Liver (tissue), 9 donors: Measurements from ENCODE around the gene SLC38A1. TPM values are rescaled to one million over a fixed set of nuclear protein-coding genes. Genes with fewer than 3 reads are reported as not detected.

ENCODE experiments used
- DNase-seq: peaks from one replicate; pipeline ENCODE4 v3.0.0-alpha.2; 2017; ENCODE audit warnings: low spot score
- H3K27ac ChIP-seq, 2 donors: one replicate each; pipeline ENCODE4 v1.7.0; 2013; ENCODE audit warnings: inconsistent platforms in 2 of 2, low read length in 2 of 2, control low read depth in 1 of 2, low read depth in 1 of 2, mild to moderate bottlenecking in 1 of 2
- H3K27me3 ChIP-seq, 4 donors: one replicate each; pipeline versions ENCODE4 v1.6.1 to v1.7.0; 2013; ENCODE audit warnings: low read length in 3 of 4, inconsistent platforms in 1 of 4, mild to moderate bottlenecking in 1 of 4, moderate library complexity in 1 of 4; ENCODE audit not compliant: control insufficient read depth in 4 of 4, insufficient read depth in 4 of 4
- H3K36me3 ChIP-seq, 4 donors: one replicate each; pipeline versions ENCODE4 v1.6.1 to v1.7.0; 2013; ENCODE audit warnings: low read length in 3 of 4, mild to moderate bottlenecking in 3 of 4, low read depth in 1 of 4, moderate library complexity in 1 of 4; ENCODE audit not compliant: control insufficient read depth in 4 of 4, insufficient read depth in 3 of 4
- H3K4me1 ChIP-seq, 4 donors: one replicate each; pipeline versions ENCODE4 v1.6.1 to v1.7.0; 2013; ENCODE audit warnings: low read length in 3 of 4, mild to moderate bottlenecking in 3 of 4, moderate library complexity in 1 of 4; ENCODE audit not compliant: control insufficient read depth in 4 of 4, insufficient read depth in 4 of 4
- H3K4me3 ChIP-seq, 3 donors: one replicate each; pipeline versions ENCODE4 v1.6.1 to v1.7.0; 2013; ENCODE audit warnings: low read length in 3 of 3, control low read depth in 1 of 3, low read depth in 1 of 3, mild to moderate bottlenecking in 1 of 3
- H3K9ac ChIP-seq, 2 donors: one replicate each; pipeline ENCODE4 v1.7.0; 2013; ENCODE audit warnings: low read length in 2 of 2, mild to moderate bottlenecking in 2 of 2, moderate library complexity in 2 of 2, control low read depth in 1 of 2, low read depth in 1 of 2
- H3K9me3 ChIP-seq, 4 donors: one replicate each; pipeline versions ENCODE4 v1.6.1 to v1.7.0; 2013; ENCODE audit warnings: low read length in 3 of 4; ENCODE audit not compliant: control insufficient read depth in 4 of 4
- ATF3 ChIP-seq: IDR thresholded peaks from 2 replicates; pipeline ENCODE4 v1.6.1; 2016; ENCODE audit warnings: antibody characterized with exemption
- CTCF ChIP-seq: fragments of 150-350 bp; IDR thresholded peaks from 2 replicates; pipeline ENCODE4 v1.5.1; 2017; ENCODE audit warnings: improper control_type of control experiment, low read depth, low read length; ENCODE audit not compliant: missing input control
- EGR1 ChIP-seq, 2 donors: IDR thresholded peaks; 2 replicates each; pipeline ENCODE4 v1.6.1; 2016 to 2018; ENCODE audit warnings: antibody characterized with exemption in 2 of 2, low read depth in 2 of 2
- FOXA2 ChIP-seq: IDR thresholded peaks from 2 replicates; pipeline ENCODE4 v1.6.1; 2016; ENCODE audit warnings: antibody characterized with exemption
- GABPA ChIP-seq, 2 donors: IDR thresholded peaks in 1 of 2; conservative IDR thresholded peaks in 1 of 2; 2 replicates each; pipeline ENCODE4 v1.6.1; 2016; ENCODE audit warnings: antibody characterized with exemption in 2 of 2, mild to moderate bottlenecking in 1 of 2, moderate library complexity in 1 of 2
- HNF4A ChIP-seq, 2 donors: conservative IDR thresholded peaks; 2 replicates each; pipeline ENCODE4 v1.6.1; 2016; ENCODE audit warnings: antibody characterized with exemption in 2 of 2, mild to moderate bottlenecking in 2 of 2
- HNF4G ChIP-seq: IDR thresholded peaks from 2 replicates; pipeline ENCODE4 v1.6.1; 2016; ENCODE audit warnings: antibody characterized with exemption
- JUND ChIP-seq, 2 donors: IDR thresholded peaks; 2 replicates each; pipeline ENCODE4 v1.6.1; 2016; ENCODE audit warnings: antibody characterized with exemption in 2 of 2
- MAX ChIP-seq: IDR thresholded peaks from 2 replicates; pipeline ENCODE4 v1.6.1; 2016; ENCODE audit warnings: antibody characterized with exemption
- NR2F2 ChIP-seq: IDR thresholded peaks from 2 replicates; pipeline ENCODE4 v1.6.1; 2016; ENCODE audit warnings: antibody characterized with exemption
- RAD21 ChIP-seq, 2 donors: IDR thresholded peaks; 2 replicates each; pipeline ENCODE4 v1.6.1; 2016; ENCODE audit warnings: antibody characterized with exemption in 2 of 2, mild to moderate bottlenecking in 2 of 2
- RXRA ChIP-seq, 2 donors: IDR thresholded peaks; 2 replicates each; pipeline ENCODE4 v1.6.1; 2017 to 2018; ENCODE audit warnings: antibody characterized with exemption in 2 of 2, mild to moderate bottlenecking in 1 of 2
- SP1 ChIP-seq: IDR thresholded peaks from 2 replicates; pipeline ENCODE4 v1.6.1; 2018; ENCODE audit warnings: antibody characterized with exemption, mild to moderate bottlenecking
- TAF1 ChIP-seq: conservative IDR thresholded peaks from 2 replicates; pipeline ENCODE4 v1.6.1; 2016; ENCODE audit warnings: antibody characterized with exemption, mild to moderate bottlenecking
- YY1 ChIP-seq: IDR thresholded peaks from 2 replicates; pipeline ENCODE4 v1.6.1; 2016; ENCODE audit warnings: antibody characterized with exemption, mild to moderate bottlenecking
- ZBTB33 ChIP-seq: IDR thresholded peaks from 2 replicates; pipeline ENCODE4 v1.6.1; 2016; ENCODE audit warnings: antibody characterized with exemption
- WGBS: extraction: QIAGEN DNeasy Blood & Tissue Kit; methylation state at CpG from one replicate; pipeline ENCODE4 v1.1.7; 2013; 5-methylcytosine and 5-hydroxymethylcytosine counted together
- polyA plus RNA-seq, 2 donors: library from polyadenylated mRNA; stranded (reverse) in 1 of 2; unstranded in 1 of 2; fragments of 200-250 nt in 1 of 2; fragments of >200 nt in 1 of 2; fragmentation: Nextera tagmentation in 1 of 2; extraction: Ambion mirVana in 1 of 2; gene quantifications; one replicate each; pipeline versions ENCODE4 v1.2.1 to v1.2.3, GENCODE V29; 2013 to 2015
- total RNA-seq, 2 donors: library from RNA; depleted of rRNA; stranded (reverse); fragments of >200 nt; gene quantifications; one replicate each; pipeline ENCODE4 v1.2.3, GENCODE V29; 2014
- TF ChIP-seq, protein P1 (sequence below): IDR thresholded peaks from 2 replicates; pipeline ENCODE4 v1.6.1; 2016; ENCODE audit warnings: antibody characterized with exemption, mild to moderate bottlenecking
- donor health status: healthy.
- donor health status: healthy.
- donor health status: healthy.
- donor health status: healthy.
- donor health status: healthy.

SLC38A1 gene
- total and polyA plus RNA-seq, 4 donors: 6.2 to 14.9 (median 9.6) TPM

- 89% methylated on average over 2 of the region's 2 CpGs for WGBS
- no peak overlapping the region for H3K27ac ChIP-seq
- H3K9ac ChIP-seq: no peak overlapping the region
- no peaks in the 10 kb centered on the region for H3K9me3 ChIP-seq
- DNase-seq: no peak
- no peak overlapping the region for H3K4me3 ChIP-seq
- no peaks in the 10 kb centered on the region for H3K27me3 ChIP-seq
- TF ChIP-seq MAX (no peak), ATF3 (no peak), ZBTB33 (no peak), GABPA (IDR thresholded peaks at IDR 0.05 in 1 of 2, conservative IDR thresholded peaks at IDR 0.05 in 1 of 2) (no peak), RXRA (IDR thresholded peaks at IDR 0.05) (no peak), TAF1 (no peak), YY1 (no peak), SP1 (no peak), EGR1 (IDR thresholded peaks at IDR 0.05; ENCODE audit: low read depth in 2 of 2) (no peak), FOXA2 (no peak), HNF4A (conservative IDR thresholded peaks at IDR 0.05) (no peak), RAD21 (IDR thresholded peaks at IDR 0.05) (no peak), JUND (IDR thresholded peaks at IDR 0.05) (no peak), CTCF (no peak), NR2F2 (no peak), HNF4G (no peak)
- TF ChIP-seq, protein P1, sequence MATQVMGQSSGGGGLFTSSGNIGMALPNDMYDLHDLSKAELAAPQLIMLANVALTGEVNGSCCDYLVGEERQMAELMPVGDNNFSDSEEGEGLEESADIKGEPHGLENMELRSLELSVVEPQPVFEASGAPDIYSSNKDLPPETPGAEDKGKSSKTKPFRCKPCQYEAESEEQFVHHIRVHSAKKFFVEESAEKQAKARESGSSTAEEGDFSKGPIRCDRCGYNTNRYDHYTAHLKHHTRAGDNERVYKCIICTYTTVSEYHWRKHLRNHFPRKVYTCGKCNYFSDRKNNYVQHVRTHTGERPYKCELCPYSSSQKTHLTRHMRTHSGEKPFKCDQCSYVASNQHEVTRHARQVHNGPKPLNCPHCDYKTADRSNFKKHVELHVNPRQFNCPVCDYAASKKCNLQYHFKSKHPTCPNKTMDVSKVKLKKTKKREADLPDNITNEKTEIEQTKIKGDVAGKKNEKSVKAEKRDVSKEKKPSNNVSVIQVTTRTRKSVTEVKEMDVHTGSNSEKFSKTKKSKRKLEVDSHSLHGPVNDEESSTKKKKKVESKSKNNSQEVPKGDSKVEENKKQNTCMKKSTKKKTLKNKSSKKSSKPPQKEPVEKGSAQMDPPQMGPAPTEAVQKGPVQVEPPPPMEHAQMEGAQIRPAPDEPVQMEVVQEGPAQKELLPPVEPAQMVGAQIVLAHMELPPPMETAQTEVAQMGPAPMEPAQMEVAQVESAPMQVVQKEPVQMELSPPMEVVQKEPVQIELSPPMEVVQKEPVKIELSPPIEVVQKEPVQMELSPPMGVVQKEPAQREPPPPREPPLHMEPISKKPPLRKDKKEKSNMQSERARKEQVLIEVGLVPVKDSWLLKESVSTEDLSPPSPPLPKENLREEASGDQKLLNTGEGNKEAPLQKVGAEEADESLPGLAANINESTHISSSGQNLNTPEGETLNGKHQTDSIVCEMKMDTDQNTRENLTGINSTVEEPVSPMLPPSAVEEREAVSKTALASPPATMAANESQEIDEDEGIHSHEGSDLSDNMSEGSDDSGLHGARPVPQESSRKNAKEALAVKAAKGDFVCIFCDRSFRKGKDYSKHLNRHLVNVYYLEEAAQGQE: no peak
- H3K4me1 ChIP-seq: no peaks in the 10 kb centered on the region
- peaks cover 0 to 2% (median 0%) of the 10 kb centered on the region in 4 donors for H3K36me3 ChIP-seq
These were observed 38.5 kb downstream of the SLC38A1 start for GRCh38 chr12:46230306-46230705.

GRCh38 chr12:46227616-46228015, 41.2 kb downstream of the SLC38A1 start:
- H3K9ac ChIP-seq: no peak overlapping the region
- DNase-seq: no peak
- no peaks in the 10 kb centered on the region for H3K4me1 ChIP-seq
- no peaks in the 10 kb centered on the region for H3K27me3 ChIP-seq
- H3K36me3 ChIP-seq: no peaks in the 10 kb centered on the region
- H3K4me3 ChIP-seq: no peak overlapping the region
- H3K9me3 ChIP-seq: no peaks in the 10 kb centered on the region
- H3K27ac ChIP-seq: no peak overlapping the region
- 72% methylated on average over 2 of the region's 2 CpGs for WGBS
- no peak for TF ChIP-seq NR2F2
- TF ChIP-seq TAF1: no peak
- no peak for TF ChIP-seq MAX
- TF ChIP-seq, protein P1: no peak
- no peak for TF ChIP-seq GABPA (IDR thresholded peaks at IDR 0.05 in 1 of 2, conservative IDR thresholded peaks at IDR 0.05 in 1 of 2)
- no peak for TF ChIP-seq HNF4G
- no peak for TF ChIP-seq HNF4A (conservative IDR thresholded peaks at IDR 0.05)
- no peak for TF ChIP-seq CTCF
- TF ChIP-seq EGR1 (IDR thresholded peaks at IDR 0.05; ENCODE audit: low read depth in 2 of 2): no peak
- no peak for TF ChIP-seq YY1
- TF ChIP-seq JUND (IDR thresholded peaks at IDR 0.05): no peak
- TF ChIP-seq RXRA (IDR thresholded peaks at IDR 0.05): no peak
